Tibial nerve (tissue), 4 donors: ENCODE measurements around the gene DNAH10.

Experiments
- CTCF ChIP-seq, 5 experiments: fragments of 200-600 bp in 3 of 5; fragments of 450-650 bp in 2 of 5; sonication (generic) in 3 of 5; IDR thresholded peaks; one replicate each; pipeline ENCODE4 v1.5.1; 2016 to 2019; ENCODE audit warnings: antibody characterized with exemption in 5 of 5, mild to moderate bottlenecking in 3 of 5, moderate library complexity in 2 of 5
- EP300 ChIP-seq, 2 donors: sonication (generic); formaldehyde crosslinking; IDR thresholded peaks; one replicate each; pipeline ENCODE4 v1.6.1; 2017; ENCODE audit warnings: antibody characterized with exemption in 2 of 2, mild to moderate bottlenecking in 1 of 2
- POLR2A ChIP-seq, 2 donors: fragments of 450-650 bp; IDR thresholded peaks; one replicate each; pipeline ENCODE4 v1.6.1; 2017; ENCODE audit warnings: antibody characterized with exemption in 2 of 2, mild to moderate bottlenecking in 2 of 2, moderate library complexity in 2 of 2

GRCh38 chr12:123919980-123920360 is 157.9 kb downstream of the DNAH10 start:
- TF ChIP-seq CTCF (IDR thresholded peaks at IDR 0.05) (no peak), POLR2A (IDR thresholded peaks at IDR 0.05) (no peak), EP300 (IDR thresholded peaks at IDR 0.05) (no peak)
